HEK293 (cell line): ENCODE measurements around the gene ALG8.

Experiments
- CTCF ChIA-PET: fragments of 350-600 bp; formaldehyde crosslinking; extraction: SDS; loops from one replicate; lab custom pipeline; 2021; ENCODE audit warnings: antibody characterized with exemption; lab: Yijun Ruan, JAX
- POLR2A ChIA-PET: fragments of 300-600 bp; formaldehyde crosslinking; extraction: SDS; loops from one replicate; lab custom pipeline; 2020; ENCODE audit warnings: antibody characterized with exemption, inconsistent platforms; lab: Yijun Ruan, JAX
- H3K27ac ChIP-seq: fragments of 200-500 bp; sonication (Bioruptor generic); 2 replicates; pipeline ENCODE4 v1.5.1; 2014; ENCODE audit warnings: low read depth, low read length, control low read depth, inconsistent platforms; ENCODE audit errors: extremely low read depth
- H3K36me3 ChIP-seq, 2 experiments: fragments of 200-500 bp in 1 of 2; sonication (Bioruptor generic) in 1 of 2; 1 replicate in 1 of 2; 2 replicates in 1 of 2; pipeline ENCODE4 v1.5.1; 2014 to 2017; ENCODE audit warnings: inconsistent platforms in 2 of 2, low read length in 2 of 2; ENCODE audit not compliant: control insufficient read depth in 2 of 2, insufficient read depth in 1 of 2
- H3K4me1 ChIP-seq: fragments of 200-500 bp; sonication (Bioruptor generic); 2 replicates; pipeline ENCODE4 v1.5.1; 2014; ENCODE audit warnings: mild to moderate bottlenecking, low read length, inconsistent platforms; ENCODE audit not compliant: control insufficient read depth, insufficient read depth
- H3K4me3 ChIP-seq: 2 replicates; pipeline ENCODE4 v1.5.1; 2011; ENCODE audit warnings: low read depth, mild to moderate bottlenecking, control low read depth, low read length, moderate library complexity
- H3K9me3 ChIP-seq: fragments of 200-500 bp; sonication (Bioruptor generic); 2 replicates; pipeline ENCODE4 v1.5.1; 2014; ENCODE audit warnings: low read depth, low read length, inconsistent platforms; ENCODE audit not compliant: control insufficient read depth, insufficient read depth
- KLF17 ChIP-seq: fragments of 450-650 bp; formaldehyde crosslinking; IDR thresholded peaks from 2 replicates; pipeline ENCODE4 v1.5.1; 2016; ENCODE audit warnings: missing biosample characterization, missing genetic modification characterization
- OVOL3 ChIP-seq: fragments of 450-650 bp; formaldehyde crosslinking; IDR thresholded peaks from 2 replicates; pipeline ENCODE4 v1.5.1; 2016; ENCODE audit warnings: missing biosample characterization, missing genetic modification characterization
- SALL2 ChIP-seq: fragments of 450-650 bp; formaldehyde crosslinking; IDR thresholded peaks from 2 replicates; pipeline ENCODE4 v1.5.0; 2017; ENCODE audit warnings: missing biosample characterization, mild to moderate bottlenecking, missing genetic modification characterization, borderline replicate concordance
- ZBTB20 ChIP-seq: fragments of 450-650 bp; formaldehyde crosslinking; IDR thresholded peaks from 2 replicates; pipeline ENCODE4 v1.5.1; 2016; ENCODE audit warnings: missing biosample characterization, missing genetic modification characterization
- ZFHX2 ChIP-seq: fragments of 450-650 bp; formaldehyde crosslinking; conservative IDR thresholded peaks from 2 replicates; pipeline ENCODE4 v1.5.1; 2016; ENCODE audit warnings: missing biosample characterization, missing genetic modification characterization
- ZFP37 ChIP-seq: fragments of 450-650 bp; formaldehyde crosslinking; IDR thresholded peaks from 2 replicates; pipeline ENCODE4 v1.5.1; 2016; ENCODE audit warnings: missing biosample characterization, missing genetic modification characterization
- ZFP41 ChIP-seq: fragments of 450-650 bp; formaldehyde crosslinking; IDR thresholded peaks from 2 replicates; pipeline ENCODE4 v1.5.1; 2016; ENCODE audit warnings: missing biosample characterization, missing genetic modification characterization, borderline replicate concordance
- ZFP69B ChIP-seq: fragments of 450-650 bp; formaldehyde crosslinking; IDR thresholded peaks from 2 replicates; pipeline ENCODE4 v1.5.1; 2016; ENCODE audit warnings: missing biosample characterization, missing genetic modification characterization
- ZNF112 ChIP-seq: fragments of 450-650 bp; formaldehyde crosslinking; IDR thresholded peaks from 2 replicates; pipeline ENCODE4 v1.5.0; 2017; ENCODE audit warnings: missing biosample characterization, missing genetic modification characterization
- ZNF140 ChIP-seq: fragments of 450-650 bp; formaldehyde crosslinking; IDR thresholded peaks from 2 replicates; pipeline ENCODE4 v1.5.1; 2016; ENCODE audit warnings: missing biosample characterization, missing genetic modification characterization
- ZNF174 ChIP-seq: fragments of 450-650 bp; formaldehyde crosslinking; IDR thresholded peaks from 2 replicates; pipeline ENCODE4 v1.5.0; 2017; ENCODE audit warnings: missing biosample characterization, mild to moderate bottlenecking, missing genetic modification characterization
- ZNF175 ChIP-seq: fragments of 450-650 bp; formaldehyde crosslinking; IDR thresholded peaks from 2 replicates; pipeline ENCODE4 v1.5.1; 2016; ENCODE audit warnings: missing biosample characterization, missing genetic modification characterization
- ZNF202 ChIP-seq: fragments of 450-650 bp; formaldehyde crosslinking; IDR thresholded peaks from 2 replicates; pipeline ENCODE4 v1.5.1; 2016; ENCODE audit warnings: missing biosample characterization, missing genetic modification characterization, borderline replicate concordance
- ZNF239 ChIP-seq: fragments of 450-650 bp; formaldehyde crosslinking; IDR thresholded peaks from 2 replicates; pipeline ENCODE4 v1.5.1; 2016; ENCODE audit warnings: missing biosample characterization, missing genetic modification characterization
- ZNF248 ChIP-seq: fragments of 450-650 bp; formaldehyde crosslinking; IDR thresholded peaks from 2 replicates; pipeline ENCODE4 v1.5.1; 2017; ENCODE audit warnings: missing biosample characterization, missing genetic modification characterization
- ZNF398 ChIP-seq: fragments of 450-650 bp; formaldehyde crosslinking; IDR thresholded peaks from 2 replicates; pipeline ENCODE4 v1.5.1; 2017; ENCODE audit warnings: missing biosample characterization, missing genetic modification characterization
- ZNF544 ChIP-seq: fragments of 450-650 bp; formaldehyde crosslinking; IDR thresholded peaks from 2 replicates; pipeline ENCODE4 v1.5.0; 2017; ENCODE audit warnings: missing biosample characterization, missing genetic modification characterization
- ZNF555 ChIP-seq: fragments of 450-650 bp; formaldehyde crosslinking; conservative IDR thresholded peaks from 2 replicates; pipeline ENCODE4 v1.5.1; 2017; ENCODE audit warnings: missing biosample characterization, mild to moderate bottlenecking, missing genetic modification characterization, inconsistent platforms
- ZNF624 ChIP-seq: fragments of 450-650 bp; formaldehyde crosslinking; IDR thresholded peaks from 2 replicates; pipeline ENCODE4 v1.5.1; 2017; ENCODE audit warnings: missing biosample characterization, missing genetic modification characterization
- ZNF654 ChIP-seq: fragments of 450-650 bp; formaldehyde crosslinking; IDR thresholded peaks from 2 replicates; pipeline ENCODE4 v1.5.1; 2016; ENCODE audit warnings: low read depth, missing biosample characterization, missing genetic modification characterization
- ZNF707 ChIP-seq: fragments of 450-650 bp; formaldehyde crosslinking; IDR thresholded peaks from 2 replicates; pipeline ENCODE4 v1.5.1; 2016; ENCODE audit warnings: missing biosample characterization, missing genetic modification characterization
- ZSCAN23 ChIP-seq: fragments of 450-650 bp; formaldehyde crosslinking; IDR thresholded peaks from 2 replicates; pipeline ENCODE4 v1.5.1; 2016; ENCODE audit warnings: missing biosample characterization, missing genetic modification characterization

Gene ALG8

GRCh38 chr11:78170413-78170812, 31.0 kb upstream of the ALG8 start:
- H3K27ac ChIP-seq = no peak overlapping the region
- ChIA-PET POLR2A (interaction anchor here (1.0 kb wide), 1 partner anchor 31 kb away, joined by 3 read pairs; the partner anchor contains the start of gene ALG8), CTCF (interaction anchor here (0.6 kb wide), 1 partner anchor 18 kb away, joined by 4 read pairs; no protein-coding TSS in a partner anchor)
- H3K36me3 ChIP-seq = peaks cover 0 to 13% of the 10 kb centered on the region in 2 experiments; a peak in 1 of 3 replicates
- TF ChIP-seq ZSCAN23 (no peak), ZFP69B (tag by site-specific recombination) (no peak), ZNF624 (tag by site-specific recombination) (no peak)
- no peaks in the 10 kb centered on the region for H3K9me3 ChIP-seq
- H3K4me1 ChIP-seq = no peaks in the 10 kb centered on the region
- no peak overlapping the region for H3K4me3 ChIP-seq

GRCh38 chr11:78168539-78169477, 29.4 kb upstream of the ALG8 start:
- Histone ChIP-seq H3K4me1 (no peaks in the 10 kb centered on the region), H3K27ac (no peak overlapping the region), H3K4me3 (no peak overlapping the region), H3K36me3 (peaks cover 0 to 7% of the 10 kb centered on the region in 2 experiments; a peak in 1 of 3 replicates), H3K9me3 (no peaks in the 10 kb centered on the region)
- ChIA-PET CTCF (no interaction called here), POLR2A (interaction anchor here (1.3 kb wide), 1 partner anchor 29 kb away, joined by 3 read pairs; the partner anchor contains the start of gene ALG8)
- TF ChIP-seq ZNF544 (tag by site-specific recombination) (no peak), ZNF398 (no peak), ZNF202 (tag by site-specific recombination) (no peak), KLF17 (tag by site-specific recombination) (no peak)

DNA sequence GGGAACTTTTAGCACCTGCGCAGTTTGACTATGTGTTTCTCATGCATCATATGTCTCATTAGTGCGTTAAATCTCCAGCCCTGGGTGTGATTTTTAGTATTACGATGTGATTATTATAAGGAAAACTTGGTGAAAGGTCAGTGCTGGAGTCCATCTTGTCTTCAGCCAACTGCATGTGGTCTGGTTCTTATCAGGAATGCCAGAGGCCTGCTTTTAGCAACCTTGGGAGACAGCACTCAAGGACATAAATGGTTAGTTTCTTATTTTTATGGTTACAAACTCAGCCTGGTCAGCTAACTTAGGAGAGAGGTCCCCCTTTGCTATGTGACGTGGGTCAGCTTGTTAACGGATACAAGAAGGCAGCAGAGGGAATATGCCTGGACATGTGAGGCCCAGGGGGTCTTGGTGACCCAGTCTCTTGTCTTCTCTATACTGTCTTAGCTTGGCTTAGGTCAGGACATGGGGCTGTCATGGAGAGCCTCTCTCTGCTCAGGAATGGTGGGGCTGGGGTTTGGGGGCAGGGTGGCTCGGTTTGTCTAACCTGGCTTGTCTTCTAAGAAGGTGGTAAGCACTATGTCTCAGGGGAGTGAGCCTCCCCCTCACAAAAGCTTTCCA, 27.5 kb upstream of the ALG8 start:
- TF ChIP-seq ZNF202 (tag by site-specific recombination) (no peak), ZNF239 (tag by site-specific recombination) (no peak)
- no peaks in the 10 kb centered on the region for H3K4me1 ChIP-seq
- no peaks in the 10 kb centered on the region for H3K9me3 ChIP-seq
- H3K36me3 ChIP-seq = no peaks in the 10 kb centered on the region
- ChIA-PET CTCF (interaction anchor here (1.0 kb wide), 1 partner anchor 15 kb away, joined by 3 read pairs; no protein-coding TSS in a partner anchor), POLR2A (no interaction called here)
- H3K27ac ChIP-seq = no peak overlapping the region
- H3K4me3 ChIP-seq = no peak overlapping the region

DNA sequence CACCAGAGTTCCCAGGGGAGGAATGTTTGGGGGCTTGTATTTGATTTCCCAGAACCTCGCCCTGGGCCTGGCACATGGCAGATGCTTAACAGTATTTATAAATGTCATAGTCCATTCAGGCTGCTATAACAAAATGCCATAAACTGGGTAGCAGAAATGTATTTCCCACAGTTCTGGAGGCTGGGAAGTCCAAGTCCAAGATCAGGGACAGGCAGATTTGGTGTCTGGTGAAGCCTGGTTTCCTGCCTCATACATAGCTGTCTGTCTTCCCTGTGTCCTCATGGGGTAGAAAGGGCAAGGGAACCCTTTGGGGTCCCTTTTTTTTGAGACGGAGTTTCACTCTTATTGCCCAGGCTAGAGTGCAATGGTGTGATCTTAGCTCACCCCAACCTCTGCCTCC, 25.0 kb upstream of the ALG8 start:
- Histone ChIP-seq H3K36me3 (no peaks in the 10 kb centered on the region), H3K27ac (no peak overlapping the region), H3K9me3 (no peaks in the 10 kb centered on the region), H3K4me3 (no peak overlapping the region), H3K4me1 (no peaks in the 10 kb centered on the region)
- ChIA-PET POLR2A (interaction anchor here (1.2 kb wide), 1 partner anchor 25 kb away, joined by 4 read pairs; the partner anchor contains the start of gene ALG8), CTCF (no interaction called here)
- TF ChIP-seq OVOL3 (tag by site-specific recombination) (no peak), ZNF654 (tag by site-specific recombination) (no peak), ZFP37 (tag by site-specific recombination) (no peak), ZNF112 (no peak), ZFP41 (tag by site-specific recombination) (no peak), SALL2 (tag by site-specific recombination) (no peak), ZNF174 (tag by site-specific recombination) (no peak), ZNF555 (no peak), ZNF248 (tag by site-specific recombination) (no peak), ZBTB20 (tag by site-specific recombination) (no peak), ZFP69B (tag by site-specific recombination) (no peak), ZNF707 (no peak), ZFHX2 (tag by site-specific recombination) (no peak), KLF17 (tag by site-specific recombination) (no peak), ZNF239 (tag by site-specific recombination) (no peak), ZNF140 (tag by site-specific recombination) (no peak), ZNF175 (tag by site-specific recombination) (no peak)
